Adrenal gland (tissue), 5 donors: ENCODE results near the gene MAP3K6.

ENCODE experiments used
- CTCF ChIP-seq, 6 experiments: fragments of 450-650 bp in 4 of 6; fragments of 200-600 bp in 2 of 6; sonication (generic) in 1 of 6; IDR thresholded peaks; 1 replicate in 5 of 6; 2 replicates in 1 of 6; pipeline versions ENCODE4 v1.5.1 to v1.8.0; 2016 to 2021; ENCODE audit warnings: antibody characterized with exemption in 6 of 6, mild to moderate bottlenecking in 2 of 6, moderate library complexity in 1 of 6
- POLR2A ChIP-seq, 2 donors: fragments of 450-650 bp; IDR thresholded peaks; one replicate each; pipeline ENCODE4 v1.6.1; 2017; ENCODE audit warnings: antibody characterized with exemption in 2 of 2, mild to moderate bottlenecking in 2 of 2, moderate library complexity in 1 of 2
- donor health status: DM: no; HTN: no; CAD: no.

GRCh38 chr1:27394282-27394658, 27.5 kb upstream of the MAP3K6 start:
- no peak for TF ChIP-seq CTCF (IDR thresholded peaks at IDR 0.05)
- TF ChIP-seq POLR2A (IDR thresholded peaks at IDR 0.05) = no peak
